GM21381 (cell line): Measurements from ENCODE around the gene SERPINE2.

Source experiments
- ATAC-seq: cut with Tn5 transposase; IDR thresholded peaks from one replicate; pipeline ENCODE4 v1.9.1; 2021; ENCODE audit warnings: mild to moderate bottlenecking, moderate library complexity; ENCODE audit not compliant: unreplicated experiment

Gene SERPINE2

DNA sequence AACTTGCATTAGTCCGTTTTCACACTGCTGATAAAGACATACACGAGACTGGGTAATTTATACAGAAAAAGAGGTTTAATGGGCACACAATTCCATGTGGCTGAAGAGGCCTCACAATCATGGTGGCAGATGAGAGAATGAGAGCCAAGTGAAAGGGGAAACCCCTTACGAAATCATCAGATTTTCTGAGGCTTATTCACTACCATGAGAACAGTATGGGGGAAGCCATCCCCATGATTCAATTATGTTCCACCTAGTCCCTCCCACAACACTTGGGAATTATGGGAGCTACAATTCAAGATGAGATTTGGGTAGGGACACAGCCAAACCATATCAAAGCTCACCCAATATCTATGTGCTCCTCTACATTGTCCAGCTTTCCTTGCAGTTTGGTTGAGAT is 16.0 kb upstream of the SERPINE2 start:
- no peak for ATAC-seq

DNA sequence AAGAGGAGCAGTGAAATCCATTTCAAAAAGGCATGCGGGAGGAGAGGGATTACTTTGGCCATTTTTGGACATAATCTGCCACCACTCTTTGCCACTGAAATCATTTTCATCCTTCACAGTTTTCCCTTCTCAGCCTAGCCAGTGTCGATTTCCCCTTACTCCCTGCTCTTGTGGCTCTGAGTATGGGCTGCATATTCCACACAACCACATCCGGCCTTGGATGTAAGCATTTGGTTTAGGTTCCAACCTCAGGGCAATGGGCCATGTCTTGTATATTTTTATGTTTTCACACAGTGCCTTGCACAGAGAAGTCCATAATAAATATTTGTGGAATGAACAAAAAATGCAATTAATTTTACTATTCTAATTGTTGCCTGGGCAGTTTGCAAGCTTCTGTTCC is 7.7 kb upstream of the SERPINE2 start:
- no peak for ATAC-seq

DNA sequence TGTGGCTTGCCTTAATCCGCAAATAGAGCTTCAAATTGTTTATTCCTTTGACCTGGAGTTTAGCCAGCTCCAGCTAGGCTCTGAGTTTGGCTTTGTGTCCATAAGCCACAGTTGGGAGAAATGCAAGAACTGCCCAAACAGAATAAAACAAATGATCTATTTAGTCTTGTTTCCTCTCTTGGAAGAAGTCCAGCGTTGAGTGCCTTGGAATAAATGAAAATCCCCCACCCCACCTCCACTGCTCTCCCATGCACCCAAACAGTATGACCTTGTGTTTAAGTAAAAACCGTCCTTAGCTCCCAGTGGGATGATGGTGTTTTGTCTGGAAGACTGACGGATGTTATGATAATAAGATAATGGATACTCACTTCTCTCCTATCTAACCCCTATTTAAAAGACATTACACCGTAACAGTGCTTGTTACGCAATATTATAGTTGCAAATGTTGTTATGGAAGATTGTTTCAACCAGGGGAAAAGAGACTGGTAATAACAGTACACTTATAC is 3.2 kb upstream of the SERPINE2 start:
- no peak for ATAC-seq

DNA sequence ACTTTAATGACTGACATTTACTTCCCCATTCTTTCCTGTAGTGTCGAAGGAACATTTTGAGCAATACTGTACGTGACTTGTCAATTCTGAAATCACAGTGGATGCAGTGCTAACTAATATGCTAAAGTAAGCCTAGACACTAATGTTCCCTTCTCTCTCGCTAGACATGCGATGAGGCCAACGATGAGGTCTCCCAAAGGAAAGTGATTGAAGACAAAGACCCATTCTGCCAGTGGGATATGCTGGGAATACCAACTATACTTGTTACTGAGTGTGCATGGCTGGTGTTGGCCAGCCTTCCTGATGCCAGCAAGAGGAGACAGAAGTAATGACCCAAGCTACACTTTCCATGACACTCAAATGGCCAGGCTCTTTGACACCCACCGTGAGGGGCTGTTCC is 2.5 kb upstream of the SERPINE2 start:
- no peak for ATAC-seq

DNA sequence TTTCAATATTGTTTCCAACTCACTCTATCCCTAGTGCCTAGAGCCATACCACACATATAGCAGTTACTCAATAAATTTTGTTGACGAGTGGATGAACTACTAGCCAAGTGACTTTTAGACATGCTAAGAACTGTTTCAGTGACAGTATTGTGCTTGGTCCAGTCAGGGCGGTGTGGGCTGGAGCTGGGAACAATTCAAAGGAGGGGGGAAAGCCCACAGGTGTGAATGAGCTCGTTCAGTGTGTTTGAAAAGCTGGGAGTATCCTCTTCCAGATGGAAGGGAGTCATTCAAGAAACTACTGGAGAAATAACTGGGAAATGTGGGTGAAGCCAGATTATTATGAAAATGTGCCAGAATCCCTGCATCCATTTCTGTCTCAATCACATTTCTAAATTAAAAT is 1.7 kb upstream of the SERPINE2 start:
- ATAC-seq, result no peak

DNA sequence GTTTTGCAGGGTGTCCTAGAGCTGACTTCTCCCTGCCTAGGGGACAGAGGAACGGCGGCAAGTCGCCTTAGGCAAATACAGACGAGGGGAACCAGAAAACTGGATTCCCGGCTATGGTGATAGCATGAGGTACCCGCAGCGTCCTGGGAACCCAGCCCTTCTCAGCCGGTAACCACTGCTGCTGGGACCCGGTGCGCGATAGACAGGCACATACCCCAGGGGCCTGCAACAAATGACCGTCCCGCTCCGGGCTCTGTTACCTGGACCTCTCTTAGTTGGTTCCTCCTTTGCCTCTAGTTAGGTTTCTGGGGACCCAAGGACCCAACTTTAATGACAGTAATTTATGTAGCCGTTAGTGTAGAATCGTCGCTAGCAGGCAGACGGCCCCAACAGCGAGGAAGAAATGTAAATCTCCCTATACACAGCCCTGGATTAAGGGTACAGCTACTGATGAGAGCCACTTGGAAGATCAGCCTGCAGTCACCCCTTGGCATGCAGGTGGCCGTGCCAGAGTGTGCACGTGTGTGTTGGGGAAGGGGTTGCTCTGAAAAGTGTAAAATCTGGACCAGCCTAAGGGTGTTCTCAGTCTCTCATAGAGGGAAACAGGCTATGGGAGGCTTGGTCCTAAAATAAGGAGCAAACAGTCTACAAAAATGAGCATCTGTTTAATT is 819 bp upstream of the SERPINE2 start:
- ATAC-seq, result no peak

DNA sequence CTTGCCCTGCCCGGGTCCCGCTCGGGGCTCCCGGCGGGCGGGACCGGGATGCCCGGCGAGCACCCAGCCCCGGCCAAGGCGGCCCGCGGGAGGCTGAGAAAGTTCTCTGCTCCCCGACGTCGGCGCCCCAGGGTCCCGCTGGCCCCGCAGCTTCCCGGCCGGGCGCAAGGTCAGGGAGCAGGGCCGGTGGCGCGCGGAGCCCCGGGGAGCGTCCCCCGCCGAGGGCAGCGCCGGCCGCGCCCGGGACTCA is 331 bp downstream of the SERPINE2 start:
- peak; percentile 37 for ATAC-seq

DNA sequence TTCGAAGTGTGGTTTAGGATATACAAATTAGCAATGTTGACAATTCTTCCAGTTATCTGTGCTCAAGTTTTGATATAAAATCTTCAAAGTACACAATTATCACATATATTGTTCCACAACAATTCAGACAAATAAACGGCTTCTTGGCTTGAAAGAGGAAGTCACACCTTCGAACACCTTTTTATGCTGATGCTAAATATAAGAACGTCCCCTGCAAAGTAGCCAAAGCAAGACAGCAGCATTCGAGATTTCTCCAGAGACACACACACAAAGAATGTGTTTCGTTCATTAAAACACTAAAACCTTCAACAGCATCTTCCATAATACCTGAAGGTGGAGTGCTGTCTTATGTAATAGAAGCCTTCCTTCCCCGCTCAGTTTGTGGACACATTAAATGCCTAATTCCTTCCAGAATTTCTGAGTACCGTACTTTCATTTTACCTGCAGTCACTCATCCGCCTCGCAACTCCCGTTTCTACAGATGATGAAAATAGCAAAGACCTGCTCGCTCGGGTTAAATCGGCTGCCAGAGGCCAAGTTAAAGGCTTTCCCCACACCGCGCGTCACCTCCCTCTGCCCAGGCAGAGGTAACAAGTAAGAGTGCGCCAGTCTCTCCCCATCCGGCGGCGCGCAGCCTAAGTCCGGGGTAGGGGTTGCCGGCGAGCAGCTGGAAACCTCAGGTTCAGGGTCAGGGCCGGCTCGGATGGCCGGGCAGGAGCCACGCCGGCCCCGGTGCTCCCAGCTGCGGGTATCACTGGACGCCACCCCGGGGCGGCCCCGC is 847 bp downstream of the SERPINE2 start:
- peak; percentile 51 for ATAC-seq

DNA sequence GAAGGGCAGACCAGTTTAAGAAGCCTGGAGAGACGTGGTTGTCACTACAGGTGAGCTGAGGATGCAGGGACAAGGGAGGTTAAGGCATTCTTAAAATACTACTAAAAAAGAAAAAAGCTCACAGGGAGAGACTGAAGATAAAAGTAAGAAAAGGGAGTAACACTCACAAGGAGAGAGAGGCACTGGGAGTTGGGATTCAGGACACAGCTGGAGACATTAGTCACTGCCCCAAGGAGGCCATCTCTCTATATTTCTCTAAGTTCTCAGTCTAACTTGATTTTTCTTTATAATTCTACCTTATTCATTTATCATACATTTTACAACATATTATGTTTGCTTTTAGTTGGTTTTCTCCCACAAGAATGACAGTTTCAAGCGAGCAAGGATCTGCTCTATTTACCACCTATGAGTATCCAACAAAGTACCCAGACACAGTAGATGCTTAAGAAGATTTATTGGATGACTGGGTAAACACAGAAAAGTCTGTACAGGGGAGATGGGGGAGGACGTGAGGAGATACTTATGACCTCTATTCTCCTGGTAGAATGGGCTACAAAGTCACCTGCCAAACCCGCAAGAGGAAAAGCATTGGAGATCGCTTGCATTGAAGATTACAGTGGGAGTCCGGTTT is 2.2 kb downstream of the SERPINE2 start:
- ATAC-seq, result no peak

DNA sequence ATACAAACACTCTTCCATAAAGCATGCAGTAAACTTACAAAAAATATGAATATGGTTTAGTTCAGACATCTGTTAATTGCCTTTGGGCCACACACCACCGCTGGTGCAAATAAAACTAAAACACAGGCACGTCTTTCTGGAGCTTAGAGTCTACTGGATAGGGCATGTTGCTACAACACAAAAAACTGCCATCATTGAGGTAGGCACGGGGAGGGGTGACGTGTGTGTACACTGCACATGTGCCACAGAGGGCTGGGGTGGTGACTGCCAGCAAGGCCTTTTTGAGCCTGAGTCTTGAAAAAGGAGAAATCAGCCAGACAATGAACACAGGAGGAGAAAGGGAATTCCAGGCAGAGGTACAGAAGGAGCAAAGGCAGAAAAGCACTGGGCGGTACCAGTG is 5.1 kb downstream of the SERPINE2 start:
- no peak for ATAC-seq

DNA sequence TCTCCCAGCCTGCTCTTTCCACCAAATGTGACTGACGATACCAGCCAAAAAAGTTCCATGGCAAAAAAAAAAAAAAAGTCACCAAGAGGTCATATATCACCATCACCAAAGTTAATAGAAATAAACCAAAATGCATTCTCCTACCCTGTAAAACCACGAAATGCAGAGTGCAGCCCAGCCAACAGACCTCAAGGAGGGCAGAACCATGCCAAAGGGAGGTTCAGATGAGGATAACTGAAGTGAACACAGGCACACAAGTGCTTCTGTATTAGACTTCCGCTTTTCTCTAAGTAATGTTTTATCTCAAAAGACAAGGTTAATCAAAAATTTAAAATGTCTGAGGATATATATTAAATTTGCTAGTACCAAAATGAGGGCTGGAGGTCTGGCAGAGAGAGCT is 5.5 kb downstream of the SERPINE2 start:
- ATAC-seq, result no peak

DNA sequence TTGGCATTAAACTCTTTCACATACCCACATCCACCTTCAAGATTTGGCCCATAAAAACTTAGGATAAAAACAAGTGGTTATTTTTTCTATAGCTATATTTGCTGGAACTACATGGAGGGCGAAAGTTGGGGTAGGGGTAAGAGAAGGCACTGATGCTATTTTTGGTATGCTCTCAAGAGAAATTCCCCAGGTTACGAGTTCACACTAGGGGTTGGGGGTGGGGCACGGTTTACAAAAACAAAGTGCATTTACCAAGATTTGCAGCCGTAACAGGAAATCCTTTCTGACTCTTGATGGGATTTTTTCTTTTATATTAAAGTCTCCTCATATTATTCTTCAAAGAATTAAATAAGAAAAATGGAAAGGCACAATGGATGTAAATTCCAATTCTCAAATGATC is 6.8 kb downstream of the SERPINE2 start:
- no peak for ATAC-seq

DNA sequence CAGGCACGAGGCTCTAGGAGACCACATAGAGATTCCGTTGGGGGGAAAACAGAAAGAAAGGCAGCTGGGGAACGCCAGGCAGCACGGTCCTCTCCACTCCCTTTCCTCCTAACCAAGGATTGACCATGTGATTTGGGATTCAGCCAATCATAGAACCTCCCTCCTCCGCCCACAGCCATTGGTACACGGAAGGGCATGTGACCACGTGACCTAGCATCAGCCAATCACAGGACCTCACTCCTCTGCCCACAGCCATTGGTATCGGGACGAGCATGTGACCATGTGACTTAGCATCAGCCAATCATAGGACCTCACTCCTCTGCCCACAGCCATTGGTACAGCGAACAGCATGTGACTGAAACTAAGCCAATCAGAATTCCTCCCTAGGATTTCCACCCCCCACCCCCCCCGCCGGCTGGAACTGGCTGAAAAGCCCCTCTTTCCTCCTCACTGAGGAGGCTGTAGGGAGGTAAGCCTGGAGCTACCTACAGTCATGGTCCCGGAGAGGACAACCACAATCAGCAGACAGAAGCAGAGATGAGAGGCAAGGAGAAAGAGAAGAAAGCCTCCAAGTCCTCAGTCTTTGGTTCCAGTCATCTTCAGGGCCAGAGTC is 7.6 kb downstream of the SERPINE2 start:
- ATAC-seq, result no peak

DNA sequence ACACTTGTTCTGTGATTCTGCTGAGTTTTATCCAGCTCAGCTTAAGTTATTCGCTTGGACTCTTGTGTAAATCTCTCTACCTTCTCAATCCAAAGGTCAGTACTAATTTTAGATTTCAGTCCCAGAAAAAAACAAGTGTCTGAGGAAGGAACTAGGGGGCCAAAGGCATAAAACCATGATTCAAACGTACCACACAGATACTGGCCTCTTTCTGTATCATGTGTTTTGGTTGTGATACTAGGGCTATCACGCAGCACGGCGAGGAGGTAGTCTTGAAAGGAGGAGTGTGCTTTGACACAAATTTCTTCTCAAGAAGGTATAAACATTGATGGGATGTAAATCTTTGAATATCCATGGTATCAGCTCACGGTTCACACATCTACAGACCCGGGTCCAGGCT is 8.3 kb downstream of the SERPINE2 start:
- no peak for ATAC-seq

DNA sequence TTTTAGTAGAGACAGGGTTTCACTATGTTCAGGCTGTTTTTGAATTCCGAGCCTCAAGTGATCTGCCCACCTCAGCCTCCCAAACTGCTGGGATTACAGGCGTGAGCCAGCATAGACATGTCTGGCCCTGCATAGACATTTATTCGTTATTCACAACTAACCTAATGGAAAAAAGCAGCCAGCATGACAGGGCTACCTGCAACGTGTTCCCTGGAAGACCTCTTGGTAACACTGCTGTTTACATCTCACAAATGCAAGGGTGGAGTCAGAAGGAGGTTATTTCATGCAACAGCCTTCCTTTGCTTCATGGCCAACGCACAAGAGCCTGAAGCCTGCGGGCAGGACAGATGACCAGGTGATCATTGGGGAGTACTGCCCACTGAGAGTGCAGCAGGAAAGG is 9.2 kb downstream of the SERPINE2 start:
- ATAC-seq, result no peak

DNA sequence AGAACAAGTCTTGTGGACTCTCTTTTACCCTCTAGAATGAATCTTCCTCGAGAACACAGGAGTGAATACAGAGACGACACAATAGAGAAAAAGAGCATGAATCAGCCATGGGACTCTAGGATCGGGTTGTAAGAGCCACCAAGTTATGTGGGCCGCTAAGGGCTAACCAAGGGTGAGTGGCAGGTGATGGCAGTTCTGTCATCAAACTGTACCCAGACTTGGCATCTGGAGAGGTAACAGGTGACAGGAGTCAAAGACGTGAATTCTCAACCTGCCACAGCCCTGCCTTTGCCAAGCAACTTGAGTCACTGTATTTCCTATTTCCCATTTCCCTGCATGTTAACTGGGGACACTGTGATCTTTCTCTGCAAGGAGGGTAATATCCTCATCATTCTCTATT is 11.2 kb downstream of the SERPINE2 start:
- ATAC-seq, result no peak

DNA sequence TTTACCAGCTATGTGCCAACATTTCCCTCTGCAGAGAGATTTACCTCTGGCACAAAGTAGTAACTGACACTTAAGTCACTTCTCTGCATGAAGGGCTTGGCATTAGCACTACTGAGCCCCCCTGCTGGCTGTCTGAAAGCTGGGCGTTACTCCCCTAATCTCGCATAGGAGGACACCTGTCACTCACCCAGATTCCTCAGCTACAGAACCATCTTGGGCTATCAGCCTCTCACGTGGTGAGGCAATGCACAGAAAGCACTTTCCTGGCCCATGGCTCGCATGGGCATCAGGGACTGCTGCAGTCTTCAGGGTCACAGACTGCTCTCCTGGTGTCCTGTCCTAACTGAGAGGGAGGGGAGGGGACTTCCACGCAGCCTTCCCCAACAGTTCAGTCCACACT is 12.0 kb downstream of the SERPINE2 start:
- no peak for ATAC-seq

DNA sequence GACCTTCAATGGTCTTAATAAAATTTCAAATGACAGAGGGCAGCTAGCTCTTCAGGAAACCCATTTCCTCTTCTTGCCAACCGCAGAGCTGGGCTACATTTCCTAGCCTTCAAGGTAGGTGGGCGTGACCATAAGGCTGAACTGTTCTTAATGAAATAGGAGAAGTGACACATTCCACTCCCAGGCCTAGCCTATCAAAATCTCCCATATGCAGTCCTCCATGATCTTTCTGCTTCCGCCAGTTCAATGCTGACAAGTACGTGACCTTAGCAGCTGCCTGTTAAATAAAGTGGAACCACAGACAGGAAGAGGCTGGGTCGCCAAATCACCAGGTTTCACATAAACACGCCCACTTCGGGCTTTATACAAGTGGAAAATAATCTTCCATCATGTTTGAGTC is 13.2 kb downstream of the SERPINE2 start:
- ATAC-seq, result peak; percentile 95

DNA sequence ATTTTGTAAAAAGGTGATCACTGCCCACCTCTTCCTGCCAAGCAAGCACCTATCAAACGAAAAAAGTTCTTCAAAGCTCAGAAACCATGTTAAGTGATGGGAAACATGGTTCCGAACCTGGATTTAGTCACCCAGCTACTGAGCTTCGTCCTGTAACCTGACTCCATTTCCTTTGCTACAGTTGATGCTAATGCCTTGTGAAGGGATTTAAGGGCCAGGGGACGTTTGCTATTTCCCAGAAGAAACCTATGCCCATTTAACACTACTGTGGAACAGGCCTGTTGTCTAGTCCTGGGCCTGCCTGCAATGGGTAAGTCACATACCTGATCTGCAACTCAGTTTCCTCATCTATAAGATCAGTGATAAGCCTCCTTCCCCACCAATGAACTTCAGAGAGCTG is 14.8 kb downstream of the SERPINE2 start:
- no peak for ATAC-seq

DNA sequence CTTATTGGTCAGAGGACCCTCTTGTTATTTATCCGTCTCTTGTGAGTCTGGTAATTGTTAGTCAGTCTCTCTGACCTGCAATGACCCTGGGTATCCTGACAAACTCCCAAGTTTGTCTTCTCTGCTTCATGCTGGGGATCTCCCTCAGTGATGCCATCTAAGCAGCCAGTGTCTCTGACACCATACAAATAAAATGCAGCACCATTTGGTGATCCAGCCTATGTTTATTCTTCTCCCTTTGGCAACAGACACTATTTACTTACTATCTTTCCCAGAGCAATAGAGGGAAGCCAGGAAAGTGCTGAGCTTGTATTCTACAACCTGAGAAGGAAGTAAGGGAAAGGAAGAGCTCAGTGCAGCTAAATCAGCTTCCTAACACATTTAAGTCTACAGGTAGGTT is 15.9 kb downstream of the SERPINE2 start:
- no peak for ATAC-seq

DNA sequence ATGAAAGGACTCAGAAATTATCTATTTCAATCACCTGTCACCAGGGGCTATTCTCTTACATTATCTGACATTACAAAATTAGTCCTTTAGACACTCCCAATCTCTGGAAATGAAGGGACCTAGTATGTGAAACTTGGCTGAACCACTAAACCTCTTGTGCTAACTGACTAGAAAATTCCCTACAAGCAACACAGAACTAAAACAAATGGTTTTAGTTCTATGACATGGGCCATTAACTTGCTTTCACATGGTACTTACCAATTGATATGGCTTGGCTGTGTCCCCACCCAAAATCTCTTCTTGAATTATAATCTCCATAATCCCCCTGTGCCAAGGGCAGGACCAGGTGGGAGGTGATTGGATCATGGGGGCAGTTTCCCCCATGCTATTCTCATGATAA is 16.6 kb downstream of the SERPINE2 start:
- no peak for ATAC-seq

DNA sequence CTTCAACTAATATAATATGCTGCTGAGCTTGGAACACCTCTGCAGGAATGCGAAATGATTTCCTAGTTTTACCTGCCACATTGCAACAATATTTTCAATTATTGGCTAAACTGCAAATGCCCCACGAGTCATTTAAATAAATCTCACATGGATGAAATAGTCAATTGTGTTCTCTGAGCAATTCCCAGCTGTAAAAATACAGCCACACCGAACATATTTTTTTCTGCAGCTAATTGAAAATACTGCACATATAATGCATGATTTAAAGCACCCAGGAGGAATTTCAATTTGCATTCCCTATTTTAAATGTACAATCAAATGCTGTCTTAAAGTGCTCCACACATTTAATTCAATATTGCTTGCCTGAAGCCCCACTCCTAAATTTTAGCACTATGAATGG is 18.6 kb downstream of the SERPINE2 start:
- ATAC-seq, result no peak
